Thyroid gland (tissue), 4 donors: ENCODE measurements around the gene CDKL1. TPM values are rescaled to one million over a fixed set of nuclear protein-coding genes. Genes with fewer than 3 reads are reported as not detected.
A peak's percentile ranks its signal among the peaks of the same experiment; 100 is the strongest.

Experiments
- DNase-seq, 2 donors: peaks; one replicate each; pipeline ENCODE4 v3.0.0-alpha.2; 2019
- H3K27ac ChIP-seq, 3 donors: fragments of 200-600 bp; sonication (generic); 1 replicate in 2 of 3; 2 replicates in 1 of 3; pipeline ENCODE4 v1.5.1; 2016 to 2019; ENCODE audit warnings: mild to moderate bottlenecking in 1 of 3, moderate library complexity in 1 of 3
- H3K27me3 ChIP-seq: fragments of 200-600 bp; sonication (generic); one replicate; pipeline ENCODE4 v1.5.1; 2019
- H3K36me3 ChIP-seq, 2 donors: fragments of 200-600 bp; sonication (generic); one replicate each; pipeline ENCODE4 v1.5.1; 2016 to 2019
- H3K4me1 ChIP-seq, 2 donors: fragments of 200-600 bp; sonication (generic); one replicate each; pipeline ENCODE4 v1.5.1; 2017 to 2019
- H3K4me3 ChIP-seq, 3 donors: fragments of 200-600 bp; sonication (generic); replicated peaks in 1 of 3; 1 replicate in 2 of 3; 2 replicates in 1 of 3; pipeline ENCODE4 v1.5.1; 2016; ENCODE audit warnings: mild to moderate bottlenecking in 1 of 3
- H3K9me3 ChIP-seq: fragments of 200-600 bp; sonication (generic); one replicate; pipeline ENCODE4 v1.5.1; 2017
- CTCF ChIP-seq, 6 experiments: fragments of 200-600 bp in 3 of 6; fragments of 450-650 bp in 3 of 6; sonication (generic) in 3 of 6; IDR thresholded peaks; one replicate each; pipeline ENCODE4 v1.5.1; 2016 to 2019; ENCODE audit warnings: antibody characterized with exemption in 6 of 6, mild to moderate bottlenecking in 2 of 6, inconsistent platforms in 1 of 6, moderate library complexity in 1 of 6
- POLR2A ChIP-seq, 2 donors: fragments of 450-650 bp; IDR thresholded peaks; one replicate each; pipeline ENCODE4 v1.6.1; 2017; ENCODE audit warnings: antibody characterized with exemption in 2 of 2, mild to moderate bottlenecking in 2 of 2, moderate library complexity in 1 of 2
- WGBS, 2 donors: methylation state at CpG; one replicate each; pipeline ENCODE4 v1.1.5; 2017; 5-methylcytosine and 5-hydroxymethylcytosine counted together
- intact Hi-C: fragments of 100-400 bp; cut with DNase I; formaldehyde crosslinking; loops from one replicate; pipeline ENCODE4 v1.15.1; 2023
- total RNA-seq, 4 donors: library from RNA; depleted of rRNA; stranded (reverse); fragments of >200 nt; gene quantifications; one replicate each; pipeline ENCODE4 v1.2.3, GENCODE V29; 2016

Gene CDKL1
- total RNA-seq, 4 donors from 2014 or later = 18.6 to 37.9 (median 35.5) TPM

GRCh38 chr14:50344116-50344775 is 52.4 kb downstream of the CDKL1 start:
- TF ChIP-seq POLR2A (IDR thresholded peaks at IDR 0.05) (no peak), CTCF (IDR thresholded peaks at IDR 0.05) (no peak)
- H3K36me3 ChIP-seq = no peaks in the 10 kb centered on the region
- no peaks in the 10 kb centered on the region for H3K27me3 ChIP-seq
- intact Hi-C loops = loop anchor here (10.0 kb wide), 1 partner anchor 51 kb away; the partner anchor contains the start of gene CDKL1
- H3K4me3 ChIP-seq = no peak overlapping the region
- H3K4me1 ChIP-seq = peaks cover 34 to 43% of the 10 kb centered on the region in 2 donors
- peak overlapping the region; percentile 43 to 71 (median 48) for H3K27ac ChIP-seq
- no peaks in the 10 kb centered on the region for H3K9me3 ChIP-seq
- no peak for DNase-seq
- 93% methylated on average over 7 of the region's 7 CpGs for WGBS, 2 donors

- H3K9me3 ChIP-seq = no peaks in the 10 kb centered on the region
- H3K27me3 ChIP-seq = no peaks in the 10 kb centered on the region
- WGBS, 2 donors = 79 to 83% methylated on average over 1 of the region's 1 CpG
- intact Hi-C loops = loop anchor here (10.0 kb wide), 1 partner anchor 51 kb away; the partner anchor contains the start of gene CDKL1
- H3K36me3 ChIP-seq = no peaks in the 10 kb centered on the region
- peak overlapping the region in 2 of 3 donors; percentile 35 to 71 for H3K27ac ChIP-seq
- no peak for TF ChIP-seq POLR2A (IDR thresholded peaks at IDR 0.05)
- TF ChIP-seq CTCF (IDR thresholded peaks at IDR 0.05) = no peak
- peaks cover 34 to 43% of the 10 kb centered on the region in 2 donors for H3K4me1 ChIP-seq
- H3K4me3 ChIP-seq = no peak overlapping the region
- DNase-seq = no peak
Measured at GRCh38 chr14:50343434-50343833, 53.2 kb downstream of the CDKL1 start.

GRCh38 chr14:50342221-50343078 is 54.2 kb downstream of the CDKL1 start:
- H3K27ac ChIP-seq = peak overlapping the region; percentile 39 to 71 (median 56)
- WGBS, 2 donors = 11 to 14% methylated on average over 8 of the region's 8 CpGs
- no peaks in the 10 kb centered on the region for H3K9me3 ChIP-seq
- H3K36me3 ChIP-seq = no peaks in the 10 kb centered on the region
- H3K4me3 ChIP-seq = no peak overlapping the region
- intact Hi-C loops = loop anchor here (10.0 kb wide), 1 partner anchor 52 kb away; the partner anchor contains the start of gene CDKL1
- H3K4me1 ChIP-seq = peaks cover 30 to 38% of the 10 kb centered on the region in 2 donors
- no peaks in the 10 kb centered on the region for H3K27me3 ChIP-seq
- TF ChIP-seq POLR2A (IDR thresholded peaks at IDR 0.05) (no peak), CTCF (IDR thresholded peaks at IDR 0.05) (peak in 4 of 6 experiments; percentile 43 to 57 (median 46))
- DNase-seq = peak; percentile 64 to 75

- Histone ChIP-seq H3K4me3 (no peak overlapping the region), H3K4me1 (peaks cover 30 to 35% of the 10 kb centered on the region in 2 donors), H3K36me3 (no peaks in the 10 kb centered on the region), H3K9me3 (no peaks in the 10 kb centered on the region), H3K27me3 (no peaks in the 10 kb centered on the region), H3K27ac (no peak overlapping the region)
- TF ChIP-seq CTCF (IDR thresholded peaks at IDR 0.05) (no peak), POLR2A (IDR thresholded peaks at IDR 0.05) (no peak)
- 85% methylated on average over 8 to 9 of the region's 9 CpGs for WGBS, 2 donors
- no peak for DNase-seq
- intact Hi-C loops = loop anchor here (10.0 kb wide), 1 partner anchor 54 kb away; the partner anchor contains the start of gene CDKL1
Measured at GRCh38 chr14:50340963-50341362, 55.7 kb downstream of the CDKL1 start.
